AG09309 (cell line): ENCODE measurements around the gene FLT3.
"Not testable (repeated sequence)": the region's sequence is repeated elsewhere in the genome, so short reads cannot be mapped to it uniquely, and the experiment has no call there.

ENCODE experiments used
- DNase-seq: peaks from one replicate; pipeline ENCODE4 v3.0.0-alpha.2; 2010; ENCODE audit warnings: low read depth
- H3K4me3 ChIP-seq: 2 replicates; pipeline ENCODE4 v1.5.1; 2011; ENCODE audit warnings: mild to moderate bottlenecking, low read depth, low read length, moderate library complexity; ENCODE audit not compliant: control insufficient read depth
- CTCF ChIP-seq: IDR thresholded peaks from 2 replicates; pipeline ENCODE4 v1.5.1; 2011; ENCODE audit warnings: mild to moderate bottlenecking, low read depth, low read length, inconsistent platforms; ENCODE audit not compliant: insufficient read depth, control insufficient read depth; ENCODE audit errors: missing control alignments

Gene FLT3

DNA sequence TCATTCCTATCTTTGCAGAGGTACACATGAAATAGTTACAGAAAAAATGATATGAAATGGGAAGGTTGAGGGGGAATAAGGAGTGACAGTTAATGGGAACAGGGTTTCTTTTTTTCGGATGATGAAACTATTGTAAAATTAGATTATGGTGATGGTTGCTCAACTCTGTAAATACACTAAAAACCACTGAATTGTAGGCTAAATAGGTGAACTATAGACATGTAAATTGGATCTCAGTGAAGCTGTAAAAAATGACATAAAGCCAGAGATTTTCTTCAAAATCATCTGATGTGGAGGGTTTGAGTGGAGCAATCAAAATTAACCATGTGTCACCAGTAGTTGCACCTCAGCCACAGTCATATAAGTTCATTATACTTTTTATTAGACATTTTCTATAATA lies 6.6 kb upstream of the FLT3 start:
- DNase-seq, result no peak
- no peak for TF ChIP-seq CTCF

GRCh38 chr13:28101886-28102285 lies 1.5 kb upstream of the FLT3 start:
- not testable (repeated sequence) for DNase-seq, H3K4me3 ChIP-seq

More for the DNA sequence above, 6.6 kb upstream of the FLT3 start:
- no peak overlapping the region for H3K4me3 ChIP-seq

GRCh38 chr13:28099396-28100149 lies 803 bp downstream of the FLT3 start:
- no peak overlapping the region; the same call in 1 of the 2 replicates for H3K4me3 ChIP-seq
- TF ChIP-seq CTCF, result no peak
- DNase-seq, result no peak

GRCh38 chr13:28097503-28097902 lies 2.9 kb downstream of the FLT3 start:
- no peak overlapping the region for H3K4me3 ChIP-seq
- no peak for DNase-seq
- no peak for TF ChIP-seq CTCF

GRCh38 chr13:28094306-28094705 lies 6.1 kb downstream of the FLT3 start:
- no peak overlapping the region for H3K4me3 ChIP-seq
- no peak for TF ChIP-seq CTCF
- no peak for DNase-seq

- TF ChIP-seq CTCF, result no peak
Measured at GRCh38 chr13:28093881-28094280, 6.5 kb downstream of the FLT3 start.

DNA sequence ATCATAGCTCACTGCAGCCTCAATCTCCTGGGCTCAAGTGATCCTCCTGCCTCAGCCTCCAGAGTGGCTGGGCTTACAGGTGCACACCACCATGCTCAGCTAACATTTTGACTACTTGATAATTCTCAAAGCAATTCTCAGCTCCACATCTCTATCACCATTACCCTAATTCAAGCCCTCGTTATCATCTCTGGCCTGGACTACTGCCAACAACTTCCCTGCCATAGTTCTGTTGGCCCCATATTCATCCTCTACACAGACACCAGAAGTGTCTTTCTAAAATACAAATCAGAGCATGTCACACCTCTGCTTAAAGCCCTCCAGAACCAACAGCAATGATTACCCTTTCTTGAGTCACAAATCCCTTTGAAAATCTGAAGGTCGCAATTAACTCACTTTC lies 7.9 kb downstream of the FLT3 start:
- H3K4me3 ChIP-seq, result no peak overlapping the region
- TF ChIP-seq CTCF, result no peak
- no peak for DNase-seq

More at GRCh38 chr13:28093881-28094280, 6.5 kb downstream of the FLT3 start:
- no peak for DNase-seq
- no peak overlapping the region for H3K4me3 ChIP-seq
